Measurements from ENCODE around the gene ORC3.

Gene ORC3

DNA sequence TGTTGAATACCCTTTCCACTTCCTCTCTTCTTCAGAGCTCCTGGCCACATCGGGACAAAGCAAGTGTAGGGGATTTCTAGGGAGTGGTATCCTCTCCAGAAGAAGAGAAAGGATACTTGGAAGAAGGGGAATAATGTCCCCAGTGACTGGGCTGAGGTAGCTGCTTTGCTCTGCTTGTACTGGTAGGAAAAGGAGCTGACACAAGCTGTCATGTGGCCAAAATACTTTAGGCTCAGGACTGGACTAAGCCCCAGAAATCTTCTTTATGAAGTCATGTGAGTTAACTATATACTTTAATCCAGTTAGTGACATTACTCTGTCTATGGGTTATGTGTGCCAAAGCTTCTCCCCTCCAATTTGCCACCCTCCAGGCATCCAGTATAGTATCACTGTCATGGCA lies 71.6 kb downstream of the ORC3 start:
- no peaks in the 10 kb centered on the region for H3K9me3 ChIP-seq (ENCODE audit: control insufficient read depth, low read depth, low read length)
- peaks cover 40% of the 10 kb centered on the region for H3K36me3 ChIP-seq (ENCODE audit: control insufficient read depth, low read depth, low read length)
- H3K27me3 ChIP-seq (ENCODE audit: control insufficient read depth, insufficient read depth, low read length), result no peaks in the 10 kb centered on the region
- no peak overlapping the region for H3K9ac ChIP-seq (ENCODE audit: low read length)
- H3K27ac ChIP-seq (ENCODE audit: low read length), result no peak overlapping the region
- H3K4me1 ChIP-seq (ENCODE audit: control insufficient read depth, low read depth, low read length), result no peaks in the 10 kb centered on the region
- H3K4me3 ChIP-seq (ENCODE audit: low read length), result no peak overlapping the region

DNA sequence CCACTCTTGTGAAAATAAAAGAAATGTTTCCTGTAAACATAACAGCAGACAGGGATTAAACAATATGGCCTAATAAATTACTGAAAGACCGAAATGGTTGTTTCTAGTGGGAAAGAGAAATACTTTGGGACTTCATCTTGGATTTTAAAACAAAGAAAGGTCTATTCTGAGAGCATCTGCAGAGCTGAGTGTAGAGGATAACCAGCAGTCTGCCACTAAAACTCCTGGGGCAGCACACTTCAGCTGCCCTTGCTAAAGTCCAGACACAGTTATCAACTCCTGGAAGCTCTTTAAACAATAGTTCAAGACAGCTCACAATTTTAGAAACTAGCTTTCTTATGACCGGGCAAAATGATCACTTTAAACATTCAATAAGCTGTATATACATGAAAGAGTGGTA lies 73.5 kb downstream of the ORC3 start:
- no peak overlapping the region for H3K27ac ChIP-seq (ENCODE audit: low read length)
- H3K9ac ChIP-seq (ENCODE audit: low read length), result no peak overlapping the region
- H3K27me3 ChIP-seq (ENCODE audit: control insufficient read depth, insufficient read depth, low read length), result no peaks in the 10 kb centered on the region
- H3K9me3 ChIP-seq (ENCODE audit: control insufficient read depth, low read depth, low read length), result no peaks in the 10 kb centered on the region
- peaks cover 35% of the 10 kb centered on the region for H3K36me3 ChIP-seq (ENCODE audit: control insufficient read depth, low read depth, low read length)
- no peak overlapping the region for H3K4me3 ChIP-seq (ENCODE audit: low read length)
- no peaks in the 10 kb centered on the region for H3K4me1 ChIP-seq (ENCODE audit: control insufficient read depth, low read depth, low read length)

DNA sequence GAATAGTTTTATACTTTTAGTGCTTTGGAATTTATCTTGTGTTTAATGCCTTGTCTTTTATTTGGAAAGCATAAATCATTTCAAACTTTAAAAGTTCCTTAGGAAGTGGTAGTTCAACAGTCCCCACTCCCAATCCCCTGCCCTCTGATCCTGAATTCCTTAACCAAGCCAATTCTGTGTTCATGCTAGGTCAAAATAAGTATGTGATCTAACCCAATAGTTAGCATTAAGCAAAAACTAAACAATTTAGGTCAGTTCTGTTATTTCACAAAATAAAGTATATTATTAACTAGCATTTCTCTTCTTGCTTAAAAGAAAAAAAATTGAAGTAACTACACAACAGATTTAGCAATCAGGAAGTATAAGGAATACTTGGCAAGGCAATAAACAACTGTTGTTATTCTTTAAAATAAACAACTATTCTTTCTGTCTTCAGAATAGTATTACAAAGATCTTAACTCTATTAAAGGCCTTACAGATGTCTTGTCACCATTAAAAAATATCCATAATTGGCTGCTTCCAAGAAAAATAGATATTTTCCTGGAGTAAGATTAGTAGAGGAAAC lies 75.1 kb downstream of the ORC3 start:
- no peaks in the 10 kb centered on the region for H3K27me3 ChIP-seq (ENCODE audit: control insufficient read depth, insufficient read depth, low read length)
- H3K4me1 ChIP-seq (ENCODE audit: control insufficient read depth, low read depth, low read length), result no peaks in the 10 kb centered on the region
- no peak overlapping the region for H3K4me3 ChIP-seq (ENCODE audit: low read length)
- peaks cover 32% of the 10 kb centered on the region for H3K36me3 ChIP-seq (ENCODE audit: control insufficient read depth, low read depth, low read length)
- no peak overlapping the region for H3K9ac ChIP-seq (ENCODE audit: low read length)
- H3K27ac ChIP-seq (ENCODE audit: low read length), result no peak overlapping the region
- no peaks in the 10 kb centered on the region for H3K9me3 ChIP-seq (ENCODE audit: control insufficient read depth, low read depth, low read length)

DNA sequence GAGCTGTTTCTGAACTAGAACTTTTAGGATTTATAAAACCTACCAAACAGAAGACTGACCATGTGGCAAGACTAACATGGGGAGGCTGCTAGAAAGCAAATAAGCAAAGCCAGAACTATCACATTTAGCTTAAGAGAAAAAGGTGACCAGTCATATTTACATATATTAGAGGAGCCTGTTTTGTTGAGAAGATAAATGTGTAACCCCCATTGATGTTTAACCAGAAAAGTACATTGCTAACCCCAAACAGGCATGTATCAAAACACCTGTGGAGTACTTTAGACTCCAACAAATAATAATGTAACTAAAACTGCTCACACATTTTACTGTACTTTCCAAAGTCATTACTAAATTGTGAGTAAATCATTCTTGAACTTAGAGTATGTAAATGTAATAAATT lies 77.1 kb downstream of the ORC3 start:
- Histone ChIP-seq H3K4me1 (ENCODE audit: control insufficient read depth, low read depth, low read length) (no peaks in the 10 kb centered on the region), H3K27me3 (ENCODE audit: control insufficient read depth, insufficient read depth, low read length) (no peaks in the 10 kb centered on the region), H3K9me3 (ENCODE audit: control insufficient read depth, low read depth, low read length) (no peaks in the 10 kb centered on the region), H3K4me3 (ENCODE audit: low read length) (no peak overlapping the region), H3K9ac (ENCODE audit: low read length) (no peak overlapping the region), H3K36me3 (ENCODE audit: control insufficient read depth, low read depth, low read length) (peaks cover 29% of the 10 kb centered on the region), H3K27ac (ENCODE audit: low read length) (no peak overlapping the region)

DNA sequence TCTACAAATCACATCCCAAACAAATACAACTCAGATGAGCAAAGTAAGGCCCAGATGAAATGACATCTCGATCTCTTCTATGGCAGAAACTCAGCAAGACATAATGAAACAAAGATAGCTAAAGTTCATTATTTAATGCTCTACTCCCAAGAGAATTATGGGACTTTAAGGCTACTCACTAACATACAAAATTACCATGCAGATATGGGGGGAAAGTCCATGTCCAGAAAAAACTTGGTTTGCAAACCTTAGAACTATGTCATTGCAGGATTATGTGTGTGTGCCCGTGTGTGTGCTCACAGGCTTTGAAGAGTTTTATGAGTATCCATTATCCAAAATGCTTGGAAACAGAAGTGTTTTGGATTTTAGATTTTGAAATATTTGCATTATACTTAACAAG lies 78.1 kb downstream of the ORC3 start:
- no peaks in the 10 kb centered on the region for H3K27me3 ChIP-seq (ENCODE audit: control insufficient read depth, insufficient read depth, low read length)
- H3K9me3 ChIP-seq (ENCODE audit: control insufficient read depth, low read depth, low read length), result no peaks in the 10 kb centered on the region
- H3K36me3 ChIP-seq (ENCODE audit: control insufficient read depth, low read depth, low read length), result peaks cover 30% of the 10 kb centered on the region
- H3K9ac ChIP-seq (ENCODE audit: low read length), result no peak overlapping the region
- no peak overlapping the region for H3K4me3 ChIP-seq (ENCODE audit: low read length)
- H3K4me1 ChIP-seq (ENCODE audit: control insufficient read depth, low read depth, low read length), result no peaks in the 10 kb centered on the region
- H3K27ac ChIP-seq (ENCODE audit: low read length), result no peak overlapping the region

DNA sequence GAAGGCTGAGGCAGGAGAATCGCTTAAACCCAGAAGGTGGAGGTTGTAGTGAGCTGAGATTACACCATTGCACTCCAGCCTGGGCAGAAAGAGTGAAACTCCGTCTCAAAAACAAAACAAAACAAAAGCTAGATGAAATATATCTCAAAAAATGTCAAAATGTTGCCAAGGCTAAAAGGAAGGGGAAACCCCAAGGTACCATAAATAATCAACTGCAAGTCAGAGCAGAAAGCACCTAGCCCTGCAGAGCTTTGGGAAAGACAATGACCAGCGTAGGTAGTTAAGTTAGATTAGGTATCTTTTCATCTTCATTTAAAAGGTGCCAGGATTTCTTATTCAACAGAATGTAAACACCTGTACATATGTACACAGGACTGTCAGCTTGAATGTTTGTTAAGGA lies 79.1 kb downstream of the ORC3 start:
- Histone ChIP-seq H3K9ac (ENCODE audit: low read length) (no peak overlapping the region), H3K27ac (ENCODE audit: low read length) (no peak overlapping the region), H3K4me3 (ENCODE audit: low read length) (no peak overlapping the region), H3K9me3 (ENCODE audit: control insufficient read depth, low read depth, low read length) (no peaks in the 10 kb centered on the region), H3K27me3 (ENCODE audit: control insufficient read depth, insufficient read depth, low read length) (no peaks in the 10 kb centered on the region), H3K36me3 (ENCODE audit: control insufficient read depth, low read depth, low read length) (peaks cover 27% of the 10 kb centered on the region), H3K4me1 (ENCODE audit: control insufficient read depth, low read depth, low read length) (no peaks in the 10 kb centered on the region)

DNA sequence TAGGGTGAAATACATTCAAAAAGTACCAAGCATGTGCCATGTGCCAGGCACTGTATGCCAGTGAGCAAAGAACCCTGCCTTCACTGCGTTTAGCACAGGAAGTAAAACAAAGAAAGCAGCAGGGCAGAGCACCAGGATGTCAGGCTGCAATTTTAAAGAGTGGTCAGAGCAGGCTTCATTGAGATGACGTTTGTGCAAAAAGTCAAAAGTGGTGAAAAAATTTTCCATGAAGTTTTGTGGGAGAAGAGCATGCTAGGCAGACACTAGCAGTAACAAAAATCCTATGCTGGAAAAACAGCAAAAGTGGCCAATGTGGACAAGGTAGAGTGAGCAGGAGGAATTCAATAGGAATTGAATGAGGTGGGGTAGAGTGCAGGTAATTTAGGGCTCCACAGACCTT lies 80.8 kb downstream of the ORC3 start:
- Histone ChIP-seq H3K4me1 (ENCODE audit: control insufficient read depth, low read depth, low read length) (no peaks in the 10 kb centered on the region), H3K4me3 (ENCODE audit: low read length) (no peak overlapping the region), H3K9me3 (ENCODE audit: control insufficient read depth, low read depth, low read length) (no peaks in the 10 kb centered on the region), H3K36me3 (ENCODE audit: control insufficient read depth, low read depth, low read length) (peaks cover 26% of the 10 kb centered on the region), H3K9ac (ENCODE audit: low read length) (no peak overlapping the region), H3K27me3 (ENCODE audit: control insufficient read depth, insufficient read depth, low read length) (no peaks in the 10 kb centered on the region), H3K27ac (ENCODE audit: low read length) (no peak overlapping the region)

DNA sequence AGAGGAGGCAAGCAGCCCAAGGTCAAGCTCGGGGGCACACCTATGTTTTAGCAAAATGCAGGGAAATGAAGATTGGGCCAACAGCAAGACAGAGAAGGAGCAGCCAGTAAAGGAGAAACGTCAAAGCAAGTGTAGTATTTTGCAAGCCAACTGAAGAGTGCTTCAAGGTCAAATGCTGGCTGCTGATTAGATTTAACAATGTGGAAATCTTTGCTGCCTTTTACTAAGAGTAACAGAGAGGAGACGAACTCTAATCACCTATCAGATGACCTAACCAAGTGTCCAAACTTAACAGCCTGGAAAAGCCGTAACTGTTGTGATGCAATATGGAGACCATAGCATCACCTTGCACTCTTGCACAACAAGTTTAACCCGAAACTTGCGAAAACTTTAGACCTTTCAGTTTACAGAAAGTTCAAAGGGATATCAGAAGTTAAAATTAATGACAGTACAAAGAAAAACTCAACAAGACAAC lies 81.7 kb downstream of the ORC3 start:
- H3K27me3 ChIP-seq (ENCODE audit: control insufficient read depth, insufficient read depth, low read length), result no peaks in the 10 kb centered on the region
- no peak overlapping the region for H3K9ac ChIP-seq (ENCODE audit: low read length)
- no peaks in the 10 kb centered on the region for H3K9me3 ChIP-seq (ENCODE audit: control insufficient read depth, low read depth, low read length)
- H3K27ac ChIP-seq (ENCODE audit: low read length), result no peak overlapping the region
- H3K4me1 ChIP-seq (ENCODE audit: control insufficient read depth, low read depth, low read length), result no peaks in the 10 kb centered on the region
- H3K36me3 ChIP-seq (ENCODE audit: control insufficient read depth, low read depth, low read length), result peaks cover 30% of the 10 kb centered on the region
- H3K4me3 ChIP-seq (ENCODE audit: low read length), result no peak overlapping the region

DNA sequence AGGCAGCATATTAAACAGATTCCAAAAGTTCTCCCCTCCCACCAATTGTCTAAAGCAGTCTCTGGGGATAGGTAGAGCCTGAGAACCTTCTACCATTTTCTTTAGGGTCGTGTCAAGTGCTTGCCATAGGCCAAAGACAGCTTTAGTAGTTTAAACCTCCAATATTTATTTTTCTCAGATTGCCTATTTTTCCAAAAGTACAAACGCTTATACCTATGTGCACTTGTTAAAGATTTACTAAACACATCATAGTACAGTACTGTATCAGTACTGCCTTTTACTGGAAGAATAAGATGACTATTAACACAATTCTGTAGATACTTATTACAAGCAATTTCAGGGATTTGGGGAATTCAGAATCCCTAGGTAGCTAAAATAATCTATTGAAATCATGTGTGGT lies 82.7 kb downstream of the ORC3 start:
- Histone ChIP-seq H3K27me3 (ENCODE audit: control insufficient read depth, insufficient read depth, low read length) (no peaks in the 10 kb centered on the region), H3K9me3 (ENCODE audit: control insufficient read depth, low read depth, low read length) (no peaks in the 10 kb centered on the region), H3K27ac (ENCODE audit: low read length) (no peak overlapping the region), H3K4me1 (ENCODE audit: control insufficient read depth, low read depth, low read length) (no peaks in the 10 kb centered on the region), H3K4me3 (ENCODE audit: low read length) (no peak overlapping the region), H3K9ac (ENCODE audit: low read length) (no peak overlapping the region), H3K36me3 (ENCODE audit: control insufficient read depth, low read depth, low read length) (peaks cover 29% of the 10 kb centered on the region)

DNA sequence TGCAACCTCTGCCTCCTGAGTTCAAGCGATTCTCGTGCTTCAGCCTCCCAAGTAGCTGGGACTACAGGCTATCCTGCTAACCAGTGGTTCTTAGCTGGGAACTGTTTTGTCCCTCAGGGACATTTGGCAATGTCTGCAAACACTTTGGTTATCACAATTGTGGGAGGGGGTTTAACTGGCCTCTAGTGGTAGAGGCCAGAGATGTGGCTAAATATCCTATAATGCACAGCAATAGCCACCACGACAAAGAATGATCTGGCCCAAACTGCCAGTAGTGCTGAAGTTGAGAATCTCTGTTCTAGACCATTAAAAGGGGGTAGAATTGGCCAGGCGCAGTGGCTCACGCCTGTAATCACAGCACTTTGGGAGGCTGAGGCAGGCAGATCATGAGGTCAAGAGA lies 83.3 kb downstream of the ORC3 start:
- peaks cover 34% of the 10 kb centered on the region for H3K36me3 ChIP-seq (ENCODE audit: control insufficient read depth, low read depth, low read length)
- H3K27me3 ChIP-seq (ENCODE audit: control insufficient read depth, insufficient read depth, low read length), result no peaks in the 10 kb centered on the region
- H3K9ac ChIP-seq (ENCODE audit: low read length), result no peak overlapping the region
- no peak overlapping the region for H3K27ac ChIP-seq (ENCODE audit: low read length)
- H3K4me3 ChIP-seq (ENCODE audit: low read length), result no peak overlapping the region
- no peaks in the 10 kb centered on the region for H3K9me3 ChIP-seq (ENCODE audit: control insufficient read depth, low read depth, low read length)
- no peaks in the 10 kb centered on the region for H3K4me1 ChIP-seq (ENCODE audit: control insufficient read depth, low read depth, low read length)

DNA sequence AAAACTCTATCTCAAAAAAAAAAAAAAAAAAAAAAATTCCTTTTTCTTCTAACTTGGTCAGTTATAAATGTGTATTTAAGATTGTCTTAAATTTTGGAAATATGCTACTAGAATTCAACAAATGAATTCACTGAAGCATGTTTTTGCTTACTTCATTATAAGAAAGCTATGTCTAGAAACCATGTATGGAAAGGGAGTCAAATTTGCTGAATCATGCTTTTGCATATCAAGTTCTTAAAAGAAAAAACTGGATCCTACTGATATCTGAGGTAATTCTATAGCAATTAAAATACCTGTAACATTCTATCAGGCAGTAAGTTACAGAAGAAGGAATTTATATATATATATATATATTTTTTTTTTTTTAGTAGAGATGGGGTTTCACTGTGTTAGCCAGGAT lies 84.4 kb downstream of the ORC3 start:
- no peaks in the 10 kb centered on the region for H3K4me1 ChIP-seq (ENCODE audit: control insufficient read depth, low read depth, low read length)
- no peak overlapping the region for H3K4me3 ChIP-seq (ENCODE audit: low read length)
- peaks cover 42% of the 10 kb centered on the region for H3K36me3 ChIP-seq (ENCODE audit: control insufficient read depth, low read depth, low read length)
- no peaks in the 10 kb centered on the region for H3K9me3 ChIP-seq (ENCODE audit: control insufficient read depth, low read depth, low read length)
- H3K27me3 ChIP-seq (ENCODE audit: control insufficient read depth, insufficient read depth, low read length), result no peaks in the 10 kb centered on the region
- no peak overlapping the region for H3K9ac ChIP-seq (ENCODE audit: low read length)
- no peak overlapping the region for H3K27ac ChIP-seq (ENCODE audit: low read length)

DNA sequence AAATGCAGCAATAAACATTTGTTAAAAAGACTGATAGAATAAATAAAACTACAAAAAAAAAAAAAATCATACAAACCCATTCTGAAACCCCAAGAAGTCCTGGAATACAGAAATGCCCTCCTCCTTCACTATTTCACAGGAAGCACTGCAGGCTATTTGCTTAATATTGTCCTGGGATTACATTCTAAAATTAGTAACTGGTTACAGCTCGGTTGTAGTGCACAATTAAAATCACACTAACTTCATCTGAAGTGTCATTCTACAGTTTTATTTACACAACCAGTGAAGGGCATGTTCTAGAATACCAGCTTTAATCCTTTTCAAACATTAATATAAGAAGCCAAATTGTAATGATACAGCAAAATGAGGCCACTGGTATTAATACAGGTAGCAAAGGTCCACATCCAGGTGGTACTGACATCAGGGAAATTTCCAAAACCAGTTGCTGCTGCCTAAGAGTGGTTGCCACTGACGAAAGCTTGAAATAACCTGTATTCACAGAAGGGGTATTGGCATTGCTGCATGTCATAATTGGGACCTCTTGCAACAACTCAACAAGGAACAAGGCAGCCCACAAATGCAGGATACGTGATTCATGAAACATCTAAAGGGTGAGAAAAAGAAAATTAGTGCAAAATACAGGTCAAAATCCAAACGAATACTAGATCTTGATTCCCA lies 85.2 kb downstream of the ORC3 start:
- H3K9ac ChIP-seq (ENCODE audit: low read length), result no peak overlapping the region
- no peaks in the 10 kb centered on the region for H3K9me3 ChIP-seq (ENCODE audit: control insufficient read depth, low read depth, low read length)
- H3K36me3 ChIP-seq (ENCODE audit: control insufficient read depth, low read depth, low read length), result peaks cover 50% of the 10 kb centered on the region
- no peak overlapping the region for H3K4me3 ChIP-seq (ENCODE audit: low read length)
- no peaks in the 10 kb centered on the region for H3K27me3 ChIP-seq (ENCODE audit: control insufficient read depth, insufficient read depth, low read length)
- H3K4me1 ChIP-seq (ENCODE audit: control insufficient read depth, low read depth, low read length), result no peaks in the 10 kb centered on the region
- no peak overlapping the region for H3K27ac ChIP-seq (ENCODE audit: low read length)
